PC-3 (cell line): Measurements from ENCODE around the gene FAM47E. TPM values are rescaled to one million over a fixed set of nuclear protein-coding genes. Genes with fewer than 3 reads are reported as not detected.

Experiments
- ATAC-seq: fragments of 200-7000 bp; cut with Tn5 transposase; 2 replicates; pipeline ENCODE4 v1.9.1; 2020; ENCODE audit warnings: mild to moderate bottlenecking, moderate library complexity
- BruUV-seq: library from RNA; stranded (reverse); fragments of 400-500 nt; replicated peaks from 2 replicates; lab custom pipeline; 2021; lab: Mats Ljungman, UMichigan
- CTCF ChIA-PET: fragments of 300-600 bp; sonication (Branson Sonifier 250); formaldehyde crosslinking; loops from one replicate; lab custom pipeline; 2022; ENCODE audit warnings: antibody characterized with exemption; lab: Charles Lee
- POLR2A ChIA-PET: fragments of 300-600 bp; sonication (Branson Sonifier 250); formaldehyde crosslinking; loops from one replicate; lab custom pipeline; 2022; ENCODE audit warnings: antibody characterized with exemption; ENCODE audit not compliant: unreplicated experiment; lab: Charles Lee
- DNase-seq: peaks from one replicate; pipeline ENCODE4 v3.0.0-alpha.2; 2015
- H2AFZ ChIP-seq: fragments of 300-600 bp; sonication (generic); 2 replicates; pipeline ENCODE4 v1.6.0; 2016; ENCODE audit warnings: antibody characterized with exemption, low read length
- H3F3A ChIP-seq: fragments of 300-600 bp; sonication (generic); one replicate; pipeline ENCODE4 v1.6.0; 2017; ENCODE audit warnings: antibody characterized with exemption, low read length, control low read depth, mild to moderate bottlenecking; ENCODE audit not compliant: unreplicated experiment
- H3K27ac ChIP-seq: fragments of 300-600 bp; sonication (generic); 2 replicates; pipeline ENCODE4 v1.5.1; 2016; ENCODE audit warnings: mild to moderate bottlenecking, low read length
- H3K27me3 ChIP-seq: fragments of 300-600 bp; sonication (generic); 2 replicates; pipeline ENCODE4 v1.6.1; 2016; ENCODE audit warnings: low read length, mixed read lengths
- H3K36me3 ChIP-seq: fragments of 300-600 bp; sonication (generic); 2 replicates; pipeline ENCODE4 v1.6.1; 2016; ENCODE audit warnings: low read depth, mixed run types, low read length, mixed read lengths
- H3K4me1 ChIP-seq: fragments of 300-600 bp; sonication (generic); 2 replicates; pipeline ENCODE4 v1.5.1; 2016; ENCODE audit warnings: low read length; ENCODE audit not compliant: insufficient read depth
- H3K4me2 ChIP-seq: fragments of 300-600 bp; sonication (generic); 2 replicates; pipeline ENCODE4 v1.6.0; 2016; ENCODE audit warnings: low read length
- H3K4me3 ChIP-seq: fragments of 300-600 bp; sonication (generic); 2 replicates; pipeline ENCODE4 v1.5.1; 2016; ENCODE audit warnings: mild to moderate bottlenecking, low read length, mixed read lengths
- H3K79me2 ChIP-seq: fragments of 300-600 bp; sonication (generic); 2 replicates; pipeline ENCODE4 v1.6.1; 2017; ENCODE audit warnings: low read length, mixed read lengths
- H3K9ac ChIP-seq: fragments of 300-600 bp; sonication (generic); 2 replicates; pipeline ENCODE4 v1.6.0; 2016; ENCODE audit warnings: mild to moderate bottlenecking, low read length
- H3K9me2 ChIP-seq: fragments of 300-600 bp; sonication (generic); replicated peaks from 2 replicates; pipeline ENCODE4 v1.6.1; 2016; ENCODE audit warnings: mixed run types, low read length, mixed read lengths
- H3K9me3 ChIP-seq: fragments of 300-600 bp; sonication (generic); 2 replicates; pipeline ENCODE4 v1.6.1; 2016; ENCODE audit warnings: low read length, mixed read lengths
- H4K20me1 ChIP-seq: fragments of 300-600 bp; sonication (generic); 2 replicates; pipeline ENCODE4 v1.6.1; 2016; ENCODE audit warnings: low read length, mixed read lengths
- CTCF ChIP-seq: fragments of 300-600 bp; sonication (generic); conservative IDR thresholded peaks from 2 replicates; pipeline ENCODE4 v1.5.1; 2017; ENCODE audit warnings: antibody characterized with exemption, low read depth, mild to moderate bottlenecking, low read length
- EZH2 ChIP-seq: fragments of 300-600 bp; sonication (generic); IDR thresholded peaks from one replicate; pipeline ENCODE4 v1.6.1; 2017; ENCODE audit warnings: antibody characterized with exemption, mild to moderate bottlenecking, low read length; ENCODE audit not compliant: unreplicated experiment
- EZH2phosphoT487 ChIP-seq: fragments of 300-600 bp; sonication (generic); IDR thresholded peaks from 2 replicates; pipeline ENCODE4 v1.6.1; 2018; ENCODE audit warnings: mild to moderate bottlenecking, antibody characterized with exemption, low read length, borderline replicate concordance
- intact Hi-C: fragments of 100-400 bp; cut with micrococcal nuclease; formaldehyde crosslinking; loops from 2 replicates; pipeline ENCODE4 v1.9.0; 2023
- total RNA-seq: library from RNA; depleted of rRNA; stranded (reverse); fragments of >200 nt; gene quantifications from 2 replicates; pipeline ENCODE4 v1.2.3, GENCODE V29; 2014

The FAM47E gene
- total RNA-seq, 1 experiment from 2014 or later = 0.91 TPM

- ChIA-PET CTCF (no interaction called here), POLR2A (no interaction called here)
- H2AFZ ChIP-seq = no peak overlapping the region
- intact Hi-C loops = loop anchor here (10.0 kb wide), 1 partner anchor 88 kb away; the partner anchor contains the start of gene STBD1
- TF ChIP-seq CTCF (no peak), EZH2 (no peak), EZH2phosphoT487 (no peak)
- peaks cover 37% of the 10 kb centered on the region for H3K4me1 ChIP-seq
- no peaks in the 10 kb centered on the region for H3K9me3 ChIP-seq
- no peaks in the 10 kb centered on the region for H3K36me3 ChIP-seq
- H3K4me3 ChIP-seq = no peak overlapping the region
- H3K27ac ChIP-seq = no peak overlapping the region
- no peak overlapping the region for H3K9ac ChIP-seq
- no peak overlapping the region for H3K4me2 ChIP-seq
- H4K20me1 ChIP-seq = 0 out of 2 replicates have a peak, but pooled peaks cover 4% of the 10 kb centered on the region
- H3K79me2 ChIP-seq = peaks cover 14% of the 10 kb centered on the region
- H3K27me3 ChIP-seq = no peaks in the 10 kb centered on the region
- peak; percentile 6 for DNase-seq
- H3F3A ChIP-seq = no peaks in the 10 kb centered on the region
- H3K9me2 ChIP-seq = no peaks in the 10 kb centered on the region
- no peak for ATAC-seq
- BruUV-seq = no TSS peak
Observed at GRCh38 chr4:76216975-76217814, 34.3 kb upstream of the FAM47E start.

- Histone ChIP-seq H3K4me1 (peaks cover 25% of the 10 kb centered on the region), H3K79me2 (no peaks in the 10 kb centered on the region), H3K9me3 (no peaks in the 10 kb centered on the region), H4K20me1 (no peaks in the 10 kb centered on the region), H3K27me3 (no peaks in the 10 kb centered on the region), H3F3A (no peaks in the 10 kb centered on the region), H3K4me2 (peak overlapping the region; percentile 10; the same call in 1 of the 2 replicates), H3K4me3 (no peak overlapping the region), H2AFZ (no peak overlapping the region), H3K27ac (no peak overlapping the region), H3K36me3 (no peaks in the 10 kb centered on the region), H3K9ac (no peak overlapping the region), H3K9me2 (no peaks in the 10 kb centered on the region)
- ChIA-PET CTCF (no interaction called here), POLR2A (no interaction called here)
- ATAC-seq = no peak
- TF ChIP-seq CTCF = no peak
- intact Hi-C loops = loop anchor here (10.0 kb wide), 1 partner anchor 85 kb away; the partner anchor contains the start of gene STBD1
- no TSS peak for BruUV-seq
- peak; percentile 45 for DNase-seq
Observed at GRCh38 chr4:76219299-76220055, 32.0 kb upstream of the FAM47E start.

GRCh38 chr4:76224171-76224570 lies 27.4 kb upstream of the FAM47E start:
- no TSS peak for BruUV-seq
- DNase-seq (no peak), ATAC-seq (no peak)
- no peaks in the 10 kb centered on the region for H3K79me2 ChIP-seq
- H3K9me2 ChIP-seq = no peaks in the 10 kb centered on the region
- no peaks in the 10 kb centered on the region for H3K36me3 ChIP-seq
- H3K27ac ChIP-seq = no peak overlapping the region
- CTCF ChIA-PET = no interaction called here
- H3K9me3 ChIP-seq = no peaks in the 10 kb centered on the region
- no peak overlapping the region for H3K4me2 ChIP-seq
- intact Hi-C loops = no loop called here
- peaks cover 6% of the 10 kb centered on the region for H3K4me1 ChIP-seq
- H3K27me3 ChIP-seq = no peaks in the 10 kb centered on the region
- no peak overlapping the region for H3K9ac ChIP-seq
- no peaks in the 10 kb centered on the region for H4K20me1 ChIP-seq
- POLR2A ChIA-PET = no interaction called here
- H3K4me3 ChIP-seq = no peak overlapping the region
- TF ChIP-seq EZH2phosphoT487 (no peak), CTCF (no peak), EZH2 (no peak)
- H2AFZ ChIP-seq = no peak overlapping the region
- H3F3A ChIP-seq = no peaks in the 10 kb centered on the region
